NCI-H1930 (cell line): ENCODE results near the gene NTM.

Experiments
- DNase-seq, 2 experiments: peaks; one replicate each; lab custom pipeline; 2025; lab: John Stamatoyannopoulos, UW

NTM gene

GRCh38 chr11:132220474-132220873 lies 850.1 kb downstream of the NTM start:
- DNase-seq = no peak

DNA sequence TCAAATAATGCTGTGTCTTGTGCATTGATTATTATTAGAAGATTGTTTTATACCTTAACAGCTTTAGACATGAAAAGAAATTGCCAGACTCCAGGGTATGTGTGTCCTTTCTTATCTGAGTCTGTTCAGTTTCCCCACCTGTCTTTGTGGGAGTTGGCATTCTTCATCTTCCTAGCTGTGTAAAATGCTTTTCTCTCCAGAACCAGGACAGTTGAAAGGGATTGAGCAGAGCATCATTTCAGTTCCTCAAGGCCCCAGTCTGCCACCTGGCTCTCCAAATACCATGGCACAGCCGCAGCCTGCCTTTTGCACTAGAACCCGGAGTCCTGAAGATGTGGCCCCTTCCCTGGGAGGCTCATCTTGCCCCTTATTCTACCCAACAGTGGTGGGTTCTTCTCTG lies 851.9 kb downstream of the NTM start:
- no peak for DNase-seq

DNA sequence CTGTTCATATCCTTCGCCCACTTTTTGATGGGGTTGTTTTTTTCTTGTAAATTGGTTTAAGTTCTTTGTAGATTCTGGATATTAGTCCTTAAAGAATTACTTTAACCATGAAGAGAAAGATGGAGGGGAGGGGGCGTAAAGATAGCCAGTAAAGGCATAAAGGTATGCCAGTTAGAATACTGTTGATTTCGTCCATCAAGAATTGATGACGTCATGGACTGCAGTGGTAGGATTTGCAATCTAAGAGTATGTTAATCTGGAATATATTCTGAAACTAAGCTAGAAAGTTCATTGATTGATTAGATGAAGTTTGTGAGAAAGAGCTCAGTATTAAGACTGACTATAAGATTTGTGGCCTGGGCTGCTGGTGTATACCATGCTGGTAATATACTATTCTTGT lies 856.1 kb downstream of the NTM start:
- no peak for DNase-seq

GRCh38 chr11:132228746-132229325 lies 858.4 kb downstream of the NTM start:
- DNase-seq = no peak

DNA sequence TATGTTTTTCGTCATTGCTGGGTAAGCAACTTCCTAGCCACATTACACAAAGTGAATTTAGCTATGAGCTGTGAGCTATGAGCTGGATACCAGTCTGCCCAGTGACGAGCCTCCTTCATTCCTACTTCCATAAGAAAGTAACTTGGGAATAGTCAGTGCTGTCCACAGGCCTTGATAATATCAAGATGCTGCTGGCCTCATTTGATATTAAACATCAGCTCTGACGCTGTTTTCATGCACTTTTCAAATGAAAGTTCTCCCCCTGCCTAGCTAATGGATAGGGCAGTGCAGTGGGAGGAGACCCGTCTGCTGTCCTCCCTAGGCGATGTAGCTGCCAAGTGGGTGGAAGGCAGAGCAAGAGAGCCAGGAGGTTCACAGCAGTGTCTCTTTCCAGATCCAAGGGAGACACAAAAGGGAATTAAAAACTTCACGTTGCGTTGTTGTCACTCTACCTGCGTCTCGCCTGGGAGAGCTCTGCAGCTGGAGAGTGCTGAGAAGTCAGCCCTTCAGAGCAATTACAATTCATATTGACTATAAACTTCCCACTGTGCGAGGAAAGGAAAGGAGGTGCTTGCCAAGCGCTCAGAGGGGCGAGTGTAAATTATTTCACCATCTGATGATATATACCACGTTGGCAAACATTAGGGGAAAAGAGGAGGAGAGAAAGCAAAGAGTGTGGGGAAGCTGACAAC lies 861.4 kb downstream of the NTM start:
- peak in 1 of 2 experiments; percentile 37 for DNase-seq

DNA sequence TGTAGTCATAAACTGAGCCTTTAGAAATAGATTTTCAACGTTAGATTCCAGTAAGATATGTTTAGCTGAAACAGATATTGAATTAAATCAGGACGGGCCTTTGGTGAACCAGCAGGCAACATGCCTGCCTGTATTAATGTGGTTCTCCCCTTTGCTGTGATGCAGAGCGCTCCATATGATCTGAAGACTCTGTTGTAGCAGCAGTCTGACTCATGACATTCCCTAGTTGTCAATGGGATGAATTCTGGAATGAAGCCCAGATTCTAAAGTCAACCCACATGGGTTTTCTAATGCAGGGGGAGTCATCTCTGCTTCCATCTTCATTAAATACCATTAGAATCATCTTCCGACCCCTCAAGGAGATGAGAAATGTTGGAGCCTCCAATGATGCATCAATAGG lies 864.5 kb downstream of the NTM start:
- DNase-seq = no peak

- no peak for DNase-seq
Observed at GRCh38 chr11:132237781-132238180, 867.4 kb downstream of the NTM start.

DNA sequence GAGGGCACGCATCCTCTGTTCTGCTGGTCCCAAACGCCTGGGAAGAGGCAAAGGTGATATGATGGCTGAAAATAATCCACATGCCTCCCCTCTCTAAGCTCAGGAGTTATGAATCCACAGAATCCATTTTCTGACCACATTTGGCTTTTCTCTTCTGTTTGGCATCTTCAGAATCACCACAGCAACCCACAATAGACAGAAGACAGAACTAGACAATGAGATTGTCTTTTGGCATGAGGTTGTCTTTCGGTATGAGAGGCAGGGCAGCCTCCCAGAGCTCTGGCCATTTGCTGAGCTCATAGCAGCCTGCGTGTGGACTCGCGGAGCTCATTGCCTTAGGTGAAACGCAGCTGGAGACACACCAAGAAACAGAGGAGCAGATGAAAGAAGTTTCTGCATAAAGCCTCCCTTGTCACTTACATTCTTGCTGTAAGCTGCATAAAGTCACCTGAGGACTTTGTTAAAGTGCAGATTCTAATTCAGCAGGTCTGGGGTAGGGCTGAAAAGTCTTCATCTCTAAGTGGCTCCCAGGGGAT lies 868.0 kb downstream of the NTM start:
- DNase-seq = no peak

GRCh38 chr11:132240374-132240773 lies 870.0 kb downstream of the NTM start:
- DNase-seq = no peak

DNA sequence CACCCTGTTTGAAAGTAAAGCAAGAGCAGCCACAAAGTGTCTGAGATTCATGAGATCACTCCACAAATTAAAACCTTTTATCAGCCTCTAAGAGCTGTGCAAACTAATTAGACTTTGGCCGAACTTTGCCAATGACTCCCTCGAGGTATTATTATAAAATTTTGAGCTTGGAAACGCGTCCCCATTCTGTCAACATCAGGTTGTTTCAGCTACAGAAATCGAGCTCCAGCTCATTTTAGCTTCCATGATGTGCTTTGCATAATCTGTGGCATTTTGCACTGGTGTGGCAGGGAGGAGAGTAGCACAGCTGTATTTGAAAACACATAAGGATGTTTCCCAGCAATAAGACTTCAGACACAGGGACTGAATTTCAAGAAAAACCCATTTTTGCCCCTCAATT lies 872.2 kb downstream of the NTM start:
- peak in 1 of 2 experiments; percentile 57 for DNase-seq

- DNase-seq = no peak
Observed at GRCh38 chr11:132244846-132245245, 874.4 kb downstream of the NTM start.

- no peak for DNase-seq
Observed at GRCh38 chr11:132245403-132246385, 875.3 kb downstream of the NTM start.

GRCh38 chr11:132248580-132248979 lies 878.2 kb downstream of the NTM start:
- no peak for DNase-seq

- DNase-seq = no peak
Observed at GRCh38 chr11:132249256-132249655, 878.8 kb downstream of the NTM start.

- DNase-seq = no peak
Observed at GRCh38 chr11:132251061-132251460, 880.6 kb downstream of the NTM start.

DNA sequence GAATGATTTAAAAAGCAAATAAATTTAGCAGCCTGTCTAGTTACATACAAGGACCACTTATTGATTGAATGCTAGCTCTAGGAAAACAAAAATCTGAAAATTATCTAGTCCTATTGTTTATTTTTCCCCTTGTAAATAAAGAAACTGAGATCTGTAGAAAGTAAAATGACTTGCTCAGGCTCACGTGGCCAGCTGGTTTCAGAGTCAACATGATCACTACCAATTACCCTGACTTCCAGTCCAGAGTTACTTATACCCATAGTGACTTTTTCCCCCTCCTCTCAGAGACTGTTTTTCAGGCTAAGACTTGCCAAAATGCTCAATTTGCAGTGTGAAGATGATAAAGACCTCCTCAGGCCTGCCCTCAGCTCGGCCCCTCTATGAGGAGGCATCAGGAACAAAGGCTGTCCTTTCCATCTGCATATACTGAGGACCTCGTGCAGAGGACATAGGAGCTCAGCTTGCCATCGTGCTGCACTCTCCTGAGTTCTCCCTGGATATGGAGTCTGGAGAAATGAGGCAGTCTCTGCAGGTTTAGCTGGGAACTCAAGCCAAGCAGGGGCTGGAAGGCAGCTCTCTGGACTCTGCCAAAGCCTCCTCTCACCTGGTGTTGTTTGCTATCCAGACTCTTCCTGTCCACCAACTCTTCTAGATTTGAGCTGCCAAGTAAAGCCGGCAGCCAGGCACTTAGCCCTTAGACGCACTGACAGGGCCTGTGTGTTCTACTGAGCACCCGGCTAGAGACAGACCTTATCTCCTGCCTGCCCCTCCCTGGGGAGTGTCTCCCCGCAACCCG lies 883.3 kb downstream of the NTM start:
- DNase-seq = no peak

GRCh38 chr11:132254906-132255305 lies 884.5 kb downstream of the NTM start:
- DNase-seq = no peak

GRCh38 chr11:132256528-132257279 lies 886.3 kb downstream of the NTM start:
- no peak for DNase-seq

DNA sequence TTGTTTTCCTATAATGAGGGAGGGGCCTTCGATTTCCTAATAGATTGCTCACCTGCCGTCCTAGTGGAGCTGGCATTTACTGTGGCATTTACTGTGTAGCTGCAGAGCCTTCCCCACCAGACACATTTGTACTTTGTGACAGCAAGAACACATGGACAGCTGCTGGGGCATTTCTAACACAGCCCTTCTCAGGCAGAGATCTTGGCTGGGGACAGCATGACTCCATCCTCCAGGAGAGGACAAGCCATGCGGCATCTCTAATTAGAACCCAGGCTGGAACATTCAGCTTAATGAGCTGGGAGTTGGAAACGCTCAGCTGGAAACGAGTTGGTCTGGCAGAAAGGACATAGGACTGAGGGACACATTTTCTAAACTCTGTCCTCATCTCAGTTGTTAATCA lies 887.5 kb downstream of the NTM start:
- no peak for DNase-seq

GRCh38 chr11:132258875-132259274 lies 888.5 kb downstream of the NTM start:
- DNase-seq = no peak

DNA sequence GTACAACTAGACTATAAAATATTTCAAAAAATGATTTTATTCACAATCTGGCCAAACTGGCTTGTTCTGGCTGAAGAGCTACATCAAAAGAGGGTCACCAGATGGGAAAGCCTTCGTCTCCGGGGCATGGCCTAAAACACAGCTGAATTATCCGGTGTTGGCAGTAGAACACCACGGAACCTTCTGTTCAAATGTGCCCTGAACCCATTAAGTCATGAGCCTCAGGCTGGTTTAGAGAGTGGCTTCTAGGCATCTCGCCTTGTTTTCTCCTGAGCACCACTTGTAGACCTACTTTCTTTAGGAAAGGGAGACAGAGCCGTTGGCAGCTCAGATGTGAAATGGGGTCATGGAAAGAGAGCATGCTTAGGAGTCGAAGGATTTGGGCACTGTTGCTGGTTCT lies 890.2 kb downstream of the NTM start:
- DNase-seq = no peak
